K562 (cell line): Measurements from ENCODE around the gene SLC43A2. TPM values are rescaled to one million over a fixed set of nuclear protein-coding genes. Genes with fewer than 3 reads are reported as not detected.

Source experiments
- CBFA2T2 ChIP-seq: fragments of 450-650 bp; conservative IDR thresholded peaks from 2 replicates; pipeline ENCODE4 v1.6.1; 2017; ENCODE audit warnings: mild to moderate bottlenecking
- CBX2 ChIP-seq: fragments of 200-600 bp; sonication (generic); IDR thresholded peaks from one replicate; pipeline ENCODE4 v1.6.1; 2012; ENCODE audit warnings: mild to moderate bottlenecking, low read length, inconsistent platforms; ENCODE audit not compliant: insufficient read depth, poor library complexity, severe bottlenecking
- DPF2 ChIP-seq: fragments of 450-650 bp; IDR thresholded peaks from 2 replicates; pipeline ENCODE4 v1.6.1; 2016
- ETV6 ChIP-seq, 3 experiments: fragments of 150-350 bp in 1 of 3; sonication (generic) in 1 of 3; formaldehyde crosslinking in 1 of 3; IDR thresholded peaks; 2 replicates each; pipeline versions ENCODE4 v1.6.1 to v1.8.0; 2014 to 2022; ENCODE audit warnings: borderline replicate concordance in 2 of 3, low read depth in 2 of 3, antibody characterized with exemption in 1 of 3, low read length in 1 of 3, mild to moderate bottlenecking in 1 of 3, missing genetic modification reagents in 1 of 3
- LCOR ChIP-seq: sonication (generic); formaldehyde crosslinking; IDR thresholded peaks from 2 replicates; pipeline ENCODE4 v1.8.0; 2022; ENCODE audit warnings: mild to moderate bottlenecking, missing genetic modification reagents
- NBN ChIP-seq: fragments of 450-650 bp; IDR thresholded peaks from 2 replicates; pipeline ENCODE4 v1.6.1; 2016; ENCODE audit warnings: low read depth, mild to moderate bottlenecking
- NCOA1 ChIP-seq: fragments of 450-650 bp; IDR thresholded peaks from 2 replicates; pipeline ENCODE4 v1.6.1; 2016; ENCODE audit warnings: low read depth
- POLR2G ChIP-seq: fragments of 200-400 bp; formaldehyde crosslinking; IDR thresholded peaks from 2 replicates; pipeline ENCODE4 v1.6.1; 2017; ENCODE audit warnings: low read depth, mild to moderate bottlenecking, antibody characterized with exemption, low read length, moderate library complexity
- RBBP5 ChIP-seq: fragments of 200-600 bp; sonication (generic); IDR thresholded peaks from 2 replicates; pipeline ENCODE4 v1.6.1; 2012; ENCODE audit warnings: borderline replicate concordance, mild to moderate bottlenecking, low read length, control low read depth, inconsistent platforms; ENCODE audit not compliant: insufficient read depth, poor library complexity, severe bottlenecking
- ZFP30 ChIP-seq: fragments of 250-450 bp; sonication (Bioruptor Pico); IDR thresholded peaks from 2 replicates; pipeline ENCODE4 v1.8.0; 2022; ENCODE audit warnings: moderate library complexity, mild to moderate bottlenecking, inconsistent platforms, borderline replicate concordance
- ZNF143 ChIP-seq: sonication (generic); formaldehyde crosslinking; IDR thresholded peaks from 2 replicates; pipeline ENCODE4 v1.9.0; 2022; ENCODE audit warnings: mild to moderate bottlenecking, missing genetic modification reagents
- ZNF197 ChIP-seq: fragments of 200-800 bp; sonication (Bioruptor generic); IDR thresholded peaks from 2 replicates; pipeline ENCODE4 v1.6.1; 2016; ENCODE audit warnings: low read depth, missing genetic modification characterization, missing compliant biosample characterization
- ZNF3 ChIP-seq: fragments of 250-450 bp; sonication (Bioruptor Pico); IDR thresholded peaks from 2 replicates; pipeline ENCODE4 v1.5.0; 2021; ENCODE audit warnings: mild to moderate bottlenecking, moderate library complexity
- ZNF707 ChIP-seq: fragments of 250-450 bp; sonication (Bioruptor Pico); conservative IDR thresholded peaks from 2 replicates; pipeline ENCODE4 v1.8.0; 2022; ENCODE audit warnings: inconsistent platforms, mild to moderate bottlenecking, moderate library complexity
- ZNF75A ChIP-seq: fragments of 450-650 bp; formaldehyde crosslinking; IDR thresholded peaks from 2 replicates; pipeline ENCODE4 v1.4.0; 2020; ENCODE audit warnings: mild to moderate bottlenecking
- ZNF764 ChIP-seq: fragments of 250-450 bp; sonication (Bioruptor Pico); IDR thresholded peaks from 2 replicates; pipeline ENCODE4 v1.4.0; 2020; ENCODE audit warnings: low read depth, mild to moderate bottlenecking, moderate library complexity
- polyA plus RNA-seq, 8 experiments: library from polyadenylated mRNA; depleted of rRNA in 4 of 8; stranded (reverse) in 5 of 8; unstranded in 3 of 8; fragments of >200 nt; fragmentation: Nextera tagmentation in 2 of 8; fragmentation: Illumina TruSeq in 1 of 8; extraction: Ambion mirVana in 2 of 8; extraction: Trizol in 1 of 8; gene quantifications; 2 replicates each; pipeline versions ENCODE4 v1.2.1 to v1.2.3, GENCODE V29; 2011 to 2014; ENCODE audit warnings: inconsistent platforms in 1 of 8, missing spikeins in 1 of 8
- total RNA-seq, 7 experiments: library from RNA; depleted of rRNA in 6 of 7; stranded (reverse); fragments of >200 nt in 6 of 7; fragmentation: Illumina TruSeq in 2 of 7; extraction: Trizol in 2 of 7; gene quantifications; 2 replicates each; pipeline versions ENCODE4 v1.2.1 to v1.2.3, GENCODE V29; 2011 to 2021; ENCODE audit warnings: low replicate concordance in 1 of 7
- TF ChIP-seq, protein P1 (sequence below): fragments of 250-450 bp; sonication (Bioruptor Pico); IDR thresholded peaks from 2 replicates; pipeline ENCODE4 v1.5.0; 2022; ENCODE audit warnings: mild to moderate bottlenecking
- TF ChIP-seq, protein P2 (sequence below): sonication (generic); formaldehyde crosslinking; IDR thresholded peaks from 2 replicates; pipeline ENCODE4 v1.8.1; 2023; ENCODE audit warnings: mild to moderate bottlenecking, missing genetic modification reagents

The SLC43A2 gene
- total and polyA plus RNA-seq, 9 of the 15 experiments (the other 6 are each of a cell fraction or from before 2014, with no cell fraction given): 0.03 to 10.2 (median 3.6) TPM

DNA sequence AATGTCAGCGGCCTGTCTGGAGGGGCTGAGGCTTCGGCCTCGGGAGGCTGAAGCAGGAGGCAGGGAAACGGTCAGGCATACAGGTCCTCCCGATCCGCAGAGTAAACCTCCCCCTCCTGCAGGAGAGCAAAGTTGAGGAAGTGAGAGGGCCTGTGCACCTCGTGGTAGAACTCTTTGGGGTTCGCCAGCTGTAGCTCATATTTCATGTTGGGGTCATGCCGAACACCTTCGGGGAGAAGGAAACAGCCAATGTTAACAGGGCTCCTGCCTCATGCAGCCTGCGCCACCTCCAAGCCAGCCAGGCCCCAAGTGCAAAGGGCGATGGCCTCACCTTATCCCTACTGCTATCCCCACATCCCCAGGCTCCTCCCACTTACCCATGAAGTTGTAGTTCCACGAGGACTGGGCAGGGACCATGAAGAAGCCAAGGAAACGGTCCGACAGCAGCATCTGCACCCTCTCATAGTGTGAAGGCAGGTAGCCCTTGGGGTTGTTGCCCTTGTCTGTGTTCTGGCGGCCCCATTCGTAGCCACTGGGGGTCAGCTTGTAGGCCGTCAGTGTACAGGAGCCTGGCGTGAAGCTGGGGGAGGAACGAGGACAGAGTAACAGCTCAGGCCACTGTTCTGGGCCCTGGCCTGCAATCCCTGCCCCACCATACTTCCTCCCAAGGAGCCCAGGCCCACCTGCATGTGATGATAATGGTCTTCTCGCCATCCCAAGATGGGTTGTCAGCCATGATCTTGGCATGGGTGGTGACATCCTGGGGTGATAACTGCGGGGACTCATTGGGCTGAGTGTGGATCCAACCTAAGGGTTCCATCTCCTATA lies 22.3 kb upstream of the SLC43A2 start (continued):
- TF ChIP-seq CBX2: no peak
- TF ChIP-seq ZNF3: no peak
- TF ChIP-seq, protein P1, sequence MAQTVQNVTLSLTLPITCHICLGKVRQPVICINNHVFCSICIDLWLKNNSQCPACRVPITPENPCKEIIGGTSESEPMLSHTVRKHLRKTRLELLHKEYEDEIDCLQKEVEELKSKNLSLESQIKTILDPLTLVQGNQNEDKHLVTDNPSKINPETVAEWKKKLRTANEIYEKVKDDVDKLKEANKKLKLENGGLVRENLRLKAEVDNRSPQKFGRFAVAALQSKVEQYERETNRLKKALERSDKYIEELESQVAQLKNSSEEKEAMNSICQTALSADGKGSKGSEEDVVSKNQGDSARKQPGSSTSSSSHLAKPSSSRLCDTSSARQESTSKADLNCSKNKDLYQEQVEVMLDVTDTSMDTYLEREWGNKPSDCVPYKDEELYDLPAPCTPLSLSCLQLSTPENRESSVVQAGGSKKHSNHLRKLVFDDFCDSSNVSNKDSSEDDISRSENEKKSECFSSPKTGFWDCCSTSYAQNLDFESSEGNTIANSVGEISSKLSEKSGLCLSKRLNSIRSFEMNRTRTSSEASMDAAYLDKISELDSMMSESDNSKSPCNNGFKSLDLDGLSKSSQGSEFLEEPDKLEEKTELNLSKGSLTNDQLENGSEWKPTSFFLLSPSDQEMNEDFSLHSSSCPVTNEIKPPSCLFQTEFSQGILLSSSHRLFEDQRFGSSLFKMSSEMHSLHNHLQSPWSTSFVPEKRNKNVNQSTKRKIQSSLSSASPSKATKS (CRISPR knock-in tag): no peak
- 0 out of 2 replicates have a peak, but pooled peaks have one; percentile 16 for TF ChIP-seq POLR2G
- TF ChIP-seq DPF2: no peak
- no peak for TF ChIP-seq ZNF143 (CRISPR knock-in tag)
- no peak for TF ChIP-seq ZNF75A (CRISPR knock-in tag)
- TF ChIP-seq RBBP5: peak; percentile 10
- 0 out of 2 replicates have a peak, but pooled peaks have one; percentile 30 for TF ChIP-seq ZNF197 (CRISPR knock-in tag)
- no peak for TF ChIP-seq ZNF707 (CRISPR knock-in tag)
- TF ChIP-seq ZFP30 (CRISPR knock-in tag): no peak
- no peak for TF ChIP-seq ZNF764 (CRISPR knock-in tag)
- TF ChIP-seq CBFA2T2: no peak
- TF ChIP-seq NBN: no peak
- no peak for TF ChIP-seq NCOA1
- no peak for TF ChIP-seq LCOR (CRISPR knock-in tag)
- TF ChIP-seq, protein P2, sequence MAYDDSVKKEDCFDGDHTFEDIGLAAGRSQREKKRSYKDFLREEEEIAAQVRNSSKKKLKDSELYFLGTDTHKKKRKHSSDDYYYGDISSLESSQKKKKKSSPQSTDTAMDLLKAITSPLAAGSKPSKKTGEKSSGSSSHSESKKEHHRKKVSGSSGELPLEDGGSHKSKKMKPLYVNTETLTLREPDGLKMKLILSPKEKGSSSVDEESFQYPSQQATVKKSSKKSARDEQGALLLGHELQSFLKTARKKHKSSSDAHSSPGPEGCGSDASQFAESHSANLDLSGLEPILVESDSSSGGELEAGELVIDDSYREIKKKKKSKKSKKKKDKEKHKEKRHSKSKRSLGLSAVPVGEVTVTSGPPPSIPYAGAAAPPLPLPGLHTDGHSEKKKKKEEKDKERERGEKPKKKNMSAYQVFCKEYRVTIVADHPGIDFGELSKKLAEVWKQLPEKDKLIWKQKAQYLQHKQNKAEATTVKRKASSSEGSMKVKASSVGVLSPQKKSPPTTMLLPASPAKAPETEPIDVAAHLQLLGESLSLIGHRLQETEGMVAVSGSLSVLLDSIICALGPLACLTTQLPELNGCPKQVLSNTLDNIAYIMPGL (CRISPR knock-in tag): no peak
- no peak for TF ChIP-seq ETV6 (IDR thresholded peaks at IDR 0.05; ENCODE audit: borderline replicate concordance in 1 of 2, low read depth in 2 of 2, low read length in 1 of 2)
- TF ChIP-seq ETV6 (CRISPR knock-in tag; IDR thresholded peaks at IDR 0.05; ENCODE audit: borderline replicate concordance): no peak
- TF ChIP-seq, all 486 proteins: peak for 9
